Astrocyte (in vitro differentiated cells and primary cell): ENCODE measurements around the gene GPR180. TPM values are rescaled to one million over a fixed set of nuclear protein-coding genes. Genes with fewer than 3 reads are reported as not detected.

Source experiments
- DNase-seq: peaks from one replicate; pipeline ENCODE4 v3.0.0-alpha.2; 2010; ENCODE audit warnings: low read depth
- FAIRE-seq: peaks from 2 replicates; lab custom pipeline; 2011; peaks lifted over from hg19 to GRCh38; lab: Jason Lieb, UNC
- H2AFZ ChIP-seq: 2 replicates; pipeline ENCODE4 v1.6.0; 2012; ENCODE audit warnings: low read depth, low read length, inconsistent platforms
- H3K27ac ChIP-seq: 2 replicates; pipeline ENCODE4 v1.5.1; 2011; ENCODE audit warnings: low read depth, low read length, inconsistent platforms
- H3K27me3 ChIP-seq: 2 replicates; pipeline ENCODE4 v1.6.0; 2011; ENCODE audit warnings: low read length, inconsistent platforms; ENCODE audit not compliant: insufficient read depth
- H3K36me3 ChIP-seq: 2 replicates; pipeline ENCODE4 v1.5.1; 2011; ENCODE audit warnings: low read length, inconsistent platforms; ENCODE audit not compliant: insufficient read depth
- H3K4me1 ChIP-seq: 2 replicates; pipeline ENCODE4 v1.5.1; 2011; ENCODE audit warnings: low read length, inconsistent platforms; ENCODE audit not compliant: insufficient read depth
- H3K4me2 ChIP-seq: 2 replicates; pipeline ENCODE4 v1.6.0; 2012; ENCODE audit warnings: low read length, inconsistent platforms
- H3K4me3 ChIP-seq: 2 replicates; pipeline ENCODE4 v1.5.1; 2011; ENCODE audit warnings: low read depth, mild to moderate bottlenecking, low read length, inconsistent platforms; ENCODE audit not compliant: insufficient read depth
- H3K79me2 ChIP-seq: 2 replicates; pipeline ENCODE4 v1.6.0; 2012; ENCODE audit warnings: mild to moderate bottlenecking, low read length, inconsistent platforms; ENCODE audit not compliant: insufficient read depth
- H3K9ac ChIP-seq: 2 replicates; pipeline ENCODE4 v1.6.0; 2012; ENCODE audit warnings: mild to moderate bottlenecking, low read length, inconsistent platforms
- H3K9me3 ChIP-seq: 2 replicates; pipeline ENCODE4 v1.5.1; 2012; ENCODE audit warnings: low read depth, mild to moderate bottlenecking, low read length, inconsistent platforms; ENCODE audit not compliant: insufficient read depth
- H4K20me1 ChIP-seq: 2 replicates; pipeline ENCODE4 v1.6.0; 2012; ENCODE audit warnings: low read length, inconsistent platforms; ENCODE audit not compliant: insufficient read depth
- H3K27ac Mint-ChIP-seq: one replicate; pipeline ENCODE4 v1.8.0; 2021; ENCODE audit warnings: mild to moderate bottlenecking, mixed read lengths; ENCODE audit not compliant: unreplicated experiment
- H3K27me3 Mint-ChIP-seq: one replicate; pipeline ENCODE4 v1.8.0; 2021; ENCODE audit warnings: low read depth, mixed read lengths; ENCODE audit not compliant: unreplicated experiment
- H3K36me3 Mint-ChIP-seq: one replicate; pipeline ENCODE4 v1.8.0; 2021; ENCODE audit warnings: low read depth, mixed read lengths; ENCODE audit not compliant: unreplicated experiment
- H3K4me1 Mint-ChIP-seq: one replicate; pipeline ENCODE4 v1.8.0; 2021; ENCODE audit warnings: low read depth, mixed read lengths; ENCODE audit not compliant: unreplicated experiment
- H3K4me3 Mint-ChIP-seq: one replicate; pipeline ENCODE4 v1.8.0; 2021; ENCODE audit warnings: mild to moderate bottlenecking, moderate library complexity, mixed read lengths; ENCODE audit not compliant: unreplicated experiment
- H3K9me3 Mint-ChIP-seq: one replicate; pipeline ENCODE4 v1.8.0; 2021; ENCODE audit warnings: mild to moderate bottlenecking, mixed read lengths; ENCODE audit not compliant: unreplicated experiment
- EZH2 ChIP-seq: IDR thresholded peaks from 2 replicates; pipeline ENCODE4 v1.6.1; 2012; ENCODE audit warnings: mild to moderate bottlenecking, low read length, inconsistent platforms; ENCODE audit not compliant: insufficient read depth
- total RNA-seq: library from RNA; stranded (reverse); gene quantifications from 2 replicates; pipeline ENCODE4 v1.2.1, GENCODE V29; 2021
- TF ChIP-seq, protein P1 (sequence below): IDR thresholded peaks from 2 replicates; pipeline ENCODE4 v1.5.1; 2011; ENCODE audit warnings: low read depth, mild to moderate bottlenecking, inconsistent platforms, low read length, moderate library complexity; ENCODE audit not compliant: insufficient read depth

GPR180 gene
- total RNA-seq, 1 donor from 2014 or later: 10.0 TPM

DNA sequence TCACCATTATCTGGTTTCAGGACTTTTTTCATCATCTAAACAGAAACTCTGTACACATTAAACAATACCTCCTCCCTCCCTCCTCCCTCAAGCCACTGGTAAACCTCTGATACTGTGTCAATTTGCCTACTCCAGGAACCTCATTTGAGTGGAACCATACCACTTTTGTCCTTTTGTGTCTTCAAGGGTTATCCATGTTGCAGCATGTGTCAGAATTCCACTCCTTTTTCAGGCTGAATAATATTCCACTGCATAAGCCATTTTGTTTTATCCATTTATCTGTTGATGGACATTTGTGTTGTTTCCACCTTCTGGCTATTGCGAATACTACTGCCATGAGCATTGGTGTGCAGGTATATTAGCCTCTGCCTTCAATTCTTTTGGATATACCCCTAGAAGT lies 33.2 kb upstream of the GPR180 start:
- TF ChIP-seq EZH2: no peak
- TF ChIP-seq, protein P1, sequence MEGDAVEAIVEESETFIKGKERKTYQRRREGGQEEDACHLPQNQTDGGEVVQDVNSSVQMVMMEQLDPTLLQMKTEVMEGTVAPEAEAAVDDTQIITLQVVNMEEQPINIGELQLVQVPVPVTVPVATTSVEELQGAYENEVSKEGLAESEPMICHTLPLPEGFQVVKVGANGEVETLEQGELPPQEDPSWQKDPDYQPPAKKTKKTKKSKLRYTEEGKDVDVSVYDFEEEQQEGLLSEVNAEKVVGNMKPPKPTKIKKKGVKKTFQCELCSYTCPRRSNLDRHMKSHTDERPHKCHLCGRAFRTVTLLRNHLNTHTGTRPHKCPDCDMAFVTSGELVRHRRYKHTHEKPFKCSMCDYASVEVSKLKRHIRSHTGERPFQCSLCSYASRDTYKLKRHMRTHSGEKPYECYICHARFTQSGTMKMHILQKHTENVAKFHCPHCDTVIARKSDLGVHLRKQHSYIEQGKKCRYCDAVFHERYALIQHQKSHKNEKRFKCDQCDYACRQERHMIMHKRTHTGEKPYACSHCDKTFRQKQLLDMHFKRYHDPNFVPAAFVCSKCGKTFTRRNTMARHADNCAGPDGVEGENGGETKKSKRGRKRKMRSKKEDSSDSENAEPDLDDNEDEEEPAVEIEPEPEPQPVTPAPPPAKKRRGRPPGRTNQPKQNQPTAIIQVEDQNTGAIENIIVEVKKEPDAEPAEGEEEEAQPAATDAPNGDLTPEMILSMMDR: no peak
- Histone ChIP-seq H4K20me1 (no peaks in the 10 kb centered on the region), H3K4me1 (no peaks in the 10 kb centered on the region), H3K36me3 (peaks cover 19% of the 10 kb centered on the region), H3K4me3 (no peak overlapping the region), H2AFZ (no peak overlapping the region), H3K9me3 (no peaks in the 10 kb centered on the region), H3K4me2 (no peak overlapping the region), H3K27me3 (no peaks in the 10 kb centered on the region), H3K79me2 (no peaks in the 10 kb centered on the region), H3K9ac (no peak overlapping the region), H3K27ac (no peak overlapping the region)
- Mint-ChIP-seq H3K4me3 (no peak overlapping the region), H3K4me1 (no peaks in the 10 kb centered on the region), H3K9me3 (no peaks in the 10 kb centered on the region), H3K27ac (no peak overlapping the region), H3K36me3 (peaks cover 29% of the 10 kb centered on the region), H3K27me3 (no peaks in the 10 kb centered on the region)
- FAIRE-seq (no peak), DNase-seq (no peak)

DNA sequence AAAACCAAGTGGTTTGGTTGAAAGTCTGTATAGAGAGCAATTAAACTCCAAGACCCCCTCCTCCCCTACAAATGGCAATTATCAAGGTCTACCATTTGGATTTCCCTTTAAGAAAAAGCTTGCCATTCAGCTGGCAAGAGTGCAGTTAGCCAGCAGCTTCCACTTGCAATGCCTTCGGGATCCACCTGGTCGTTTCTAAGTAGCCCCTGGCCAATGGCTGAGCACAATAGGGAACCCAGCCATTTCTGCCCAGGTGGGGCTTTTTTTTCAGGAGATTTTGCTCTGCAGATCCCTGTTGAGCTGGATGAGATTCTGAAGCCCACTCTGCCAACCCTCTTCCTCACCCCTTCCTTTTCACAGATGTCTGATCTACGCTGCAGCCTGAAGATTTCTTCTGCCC lies 32.0 kb upstream of the GPR180 start:
- Histone ChIP-seq H3K4me2 (no peak overlapping the region), H3K9ac (no peak overlapping the region), H2AFZ (no peak overlapping the region), H3K27ac (no peak overlapping the region), H3K36me3 (peaks cover 25% of the 10 kb centered on the region), H3K4me3 (no peak overlapping the region), H4K20me1 (no peaks in the 10 kb centered on the region), H3K79me2 (no peaks in the 10 kb centered on the region), H3K9me3 (no peaks in the 10 kb centered on the region), H3K27me3 (no peaks in the 10 kb centered on the region), H3K4me1 (no peaks in the 10 kb centered on the region)
- Mint-ChIP-seq H3K27me3 (no peaks in the 10 kb centered on the region), H3K27ac (no peak overlapping the region), H3K4me3 (no peak overlapping the region), H3K36me3 (peaks cover 34% of the 10 kb centered on the region), H3K9me3 (no peaks in the 10 kb centered on the region), H3K4me1 (no peaks in the 10 kb centered on the region)
- no peak for FAIRE-seq
- DNase-seq: no peak
- TF ChIP-seq, protein P1: no peak
- no peak for TF ChIP-seq EZH2

DNA sequence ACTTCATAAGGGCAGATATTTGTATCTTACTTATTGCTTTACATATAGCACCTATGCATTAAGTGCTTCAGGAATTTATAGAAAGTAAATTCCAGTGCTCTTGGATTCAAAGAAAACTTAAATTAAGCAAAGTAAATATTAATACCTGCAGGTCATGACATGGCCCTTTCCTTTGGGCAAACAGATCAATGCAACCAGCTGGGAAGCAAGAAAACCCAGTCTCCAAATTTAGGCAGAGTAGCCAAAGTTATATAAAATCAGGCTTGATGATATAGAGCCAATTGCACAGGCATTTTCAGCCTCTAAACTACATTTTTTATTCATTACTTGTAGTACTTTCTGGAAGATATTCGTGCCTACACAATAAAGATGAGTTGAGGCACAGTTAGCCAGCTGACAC lies 22.6 kb upstream of the GPR180 start:
- Histone ChIP-seq H3K4me2 (no peak overlapping the region), H3K4me1 (no peaks in the 10 kb centered on the region), H3K27me3 (no peaks in the 10 kb centered on the region), H3K79me2 (no peaks in the 10 kb centered on the region), H3K27ac (no peak overlapping the region), H3K4me3 (no peak overlapping the region), H3K9me3 (no peaks in the 10 kb centered on the region), H3K36me3 (peaks cover 61% of the 10 kb centered on the region), H2AFZ (no peak overlapping the region), H4K20me1 (no peaks in the 10 kb centered on the region), H3K9ac (no peak overlapping the region)
- TF ChIP-seq, protein P1: no peak
- no peak overlapping the region for H3K4me3 Mint-ChIP-seq
- H3K27me3 Mint-ChIP-seq: no peaks in the 10 kb centered on the region
- no peaks in the 10 kb centered on the region for H3K4me1 Mint-ChIP-seq
- no peak for FAIRE-seq
- H3K27ac Mint-ChIP-seq: no peak overlapping the region
- H3K36me3 Mint-ChIP-seq: peaks cover 14% of the 10 kb centered on the region
- no peaks in the 10 kb centered on the region for H3K9me3 Mint-ChIP-seq
- no peak for DNase-seq
